ENCODE measurements around the gene GOLGA7B.

GOLGA7B gene

DNA sequence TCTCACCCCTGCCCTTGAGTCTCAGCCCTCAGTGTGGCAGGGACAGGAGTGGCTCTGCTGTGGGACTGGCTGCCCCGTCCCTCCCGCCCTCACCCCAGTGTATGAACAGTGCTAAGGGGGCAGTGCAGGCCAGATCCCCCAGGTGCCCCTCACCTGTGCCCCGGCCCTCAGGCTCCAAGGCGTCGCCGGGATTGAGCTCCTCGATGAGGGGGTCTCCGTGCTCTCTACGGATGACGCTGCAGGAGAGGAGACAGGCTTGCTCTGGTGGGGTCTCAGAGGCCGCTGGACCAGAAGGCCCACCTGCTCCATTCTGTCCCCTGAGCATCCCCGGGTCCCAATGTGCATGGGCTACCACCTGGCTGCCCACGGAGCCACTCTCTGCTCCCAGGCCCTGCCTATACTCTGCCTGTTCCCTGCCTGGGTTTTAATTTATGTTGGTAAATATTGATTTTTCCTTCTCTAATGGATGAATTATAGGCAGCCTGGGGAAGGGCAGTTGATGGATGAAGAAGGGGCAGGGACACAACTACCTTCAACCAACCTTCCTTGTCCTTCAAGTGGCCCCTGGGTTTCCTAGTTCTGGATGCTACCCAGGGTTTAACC is 47.2 kb downstream of the GOLGA7B start:
- Histone ChIP-seq H3K27me3 (no peaks in the 10 kb centered on the region), H3K9me3 (no peaks in the 10 kb centered on the region), H3K4me1 (no peaks in the 10 kb centered on the region), H3K4me3 (ENCODE audit: low read depth, low read length) (no peak overlapping the region), H3K36me3 (no peaks in the 10 kb centered on the region)
- TF ChIP-seq, protein P1, sequence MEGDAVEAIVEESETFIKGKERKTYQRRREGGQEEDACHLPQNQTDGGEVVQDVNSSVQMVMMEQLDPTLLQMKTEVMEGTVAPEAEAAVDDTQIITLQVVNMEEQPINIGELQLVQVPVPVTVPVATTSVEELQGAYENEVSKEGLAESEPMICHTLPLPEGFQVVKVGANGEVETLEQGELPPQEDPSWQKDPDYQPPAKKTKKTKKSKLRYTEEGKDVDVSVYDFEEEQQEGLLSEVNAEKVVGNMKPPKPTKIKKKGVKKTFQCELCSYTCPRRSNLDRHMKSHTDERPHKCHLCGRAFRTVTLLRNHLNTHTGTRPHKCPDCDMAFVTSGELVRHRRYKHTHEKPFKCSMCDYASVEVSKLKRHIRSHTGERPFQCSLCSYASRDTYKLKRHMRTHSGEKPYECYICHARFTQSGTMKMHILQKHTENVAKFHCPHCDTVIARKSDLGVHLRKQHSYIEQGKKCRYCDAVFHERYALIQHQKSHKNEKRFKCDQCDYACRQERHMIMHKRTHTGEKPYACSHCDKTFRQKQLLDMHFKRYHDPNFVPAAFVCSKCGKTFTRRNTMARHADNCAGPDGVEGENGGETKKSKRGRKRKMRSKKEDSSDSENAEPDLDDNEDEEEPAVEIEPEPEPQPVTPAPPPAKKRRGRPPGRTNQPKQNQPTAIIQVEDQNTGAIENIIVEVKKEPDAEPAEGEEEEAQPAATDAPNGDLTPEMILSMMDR (IDR thresholded peaks at IDR 0.05; ENCODE audit: low read depth, low read length) = no peak
- DNase-seq = no peak

GRCh38 chr10:97898429-97898828 is 48.8 kb downstream of the GOLGA7B start:
- Histone ChIP-seq H3K9me3 (no peaks in the 10 kb centered on the region), H3K4me1 (no peaks in the 10 kb centered on the region), H3K4me3 (ENCODE audit: low read depth, low read length) (no peak overlapping the region), H3K36me3 (no peaks in the 10 kb centered on the region), H3K27me3 (no peaks in the 10 kb centered on the region)
- TF ChIP-seq, protein P1 (IDR thresholded peaks at IDR 0.05; ENCODE audit: low read depth, low read length) = no peak
- DNase-seq = no peak

GRCh38 chr10:97901381-97901780 is 51.7 kb downstream of the GOLGA7B start:
- H3K9me3 ChIP-seq = no peaks in the 10 kb centered on the region
- no peaks in the 10 kb centered on the region for H3K36me3 ChIP-seq
- DNase-seq = no peak
- no peak overlapping the region for H3K4me3 ChIP-seq (ENCODE audit: low read depth, low read length)
- no peaks in the 10 kb centered on the region for H3K4me1 ChIP-seq
- H3K27me3 ChIP-seq = no peaks in the 10 kb centered on the region
- TF ChIP-seq, protein P1 (IDR thresholded peaks at IDR 0.05; ENCODE audit: low read depth, low read length) = no peak

GRCh38 chr10:97903128-97904017 is 53.7 kb downstream of the GOLGA7B start:
- no peak overlapping the region for H3K4me3 ChIP-seq (ENCODE audit: low read depth, low read length)
- H3K27me3 ChIP-seq = no peaks in the 10 kb centered on the region
- no peak for DNase-seq
- H3K4me1 ChIP-seq = no peaks in the 10 kb centered on the region
- H3K36me3 ChIP-seq = no peaks in the 10 kb centered on the region
- H3K9me3 ChIP-seq = no peaks in the 10 kb centered on the region
- TF ChIP-seq, protein P1 (IDR thresholded peaks at IDR 0.05; ENCODE audit: low read depth, low read length) = 0 out of 2 replicates have a peak, but pooled peaks have one; percentile 9

DNA sequence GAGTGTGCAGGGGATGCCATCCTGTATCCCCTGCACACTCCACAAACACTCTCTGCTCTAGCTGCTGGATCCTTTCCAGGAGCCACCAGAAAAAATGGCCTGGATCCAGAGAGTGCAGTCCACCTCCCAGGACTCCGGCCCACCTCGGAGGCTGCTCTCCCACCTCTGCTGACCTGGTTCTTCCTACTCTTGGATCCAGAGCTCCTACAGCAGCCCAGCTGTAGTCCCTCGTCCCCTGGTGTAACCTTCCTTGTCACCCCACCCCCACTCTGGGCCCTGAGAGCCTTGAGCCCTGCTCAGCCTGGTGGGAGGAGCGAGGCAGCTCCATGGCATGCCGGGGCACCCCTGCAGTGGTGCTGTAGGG is 54.4 kb downstream of the GOLGA7B start:
- H3K27me3 ChIP-seq = no peaks in the 10 kb centered on the region
- TF ChIP-seq, protein P1 (IDR thresholded peaks at IDR 0.05; ENCODE audit: low read depth, low read length) = no peak
- H3K4me3 ChIP-seq (ENCODE audit: low read depth, low read length) = no peak overlapping the region
- H3K4me1 ChIP-seq = no peaks in the 10 kb centered on the region
- H3K36me3 ChIP-seq = no peaks in the 10 kb centered on the region
- H3K9me3 ChIP-seq = no peaks in the 10 kb centered on the region
- no peak for DNase-seq

GRCh38 chr10:97904576-97904975 is 54.9 kb downstream of the GOLGA7B start:
- Histone ChIP-seq H3K27me3 (no peaks in the 10 kb centered on the region), H3K9me3 (no peaks in the 10 kb centered on the region), H3K4me3 (ENCODE audit: low read depth, low read length) (no peak overlapping the region), H3K4me1 (no peaks in the 10 kb centered on the region), H3K36me3 (no peaks in the 10 kb centered on the region)
- TF ChIP-seq, protein P1 (IDR thresholded peaks at IDR 0.05; ENCODE audit: low read depth, low read length) = no peak
- no peak for DNase-seq
